HEK293T (cell line): ENCODE results near the gene ERRFI1.
"Not testable (repeated sequence)": the region's sequence is repeated elsewhere in the genome, so short reads cannot be mapped to it uniquely, and the experiment has no call there.

ENCODE experiments used
- BHLHE40 ChIP-seq: fragments of 450-650 bp; IDR thresholded peaks from 2 replicates; pipeline ENCODE4 v1.6.1; 2016; ENCODE audit warnings: mild to moderate bottlenecking, moderate library complexity, borderline replicate concordance
- CTBP1 ChIP-seq: fragments of 450-650 bp; IDR thresholded peaks from 2 replicates; pipeline ENCODE4 v1.6.1; 2016; ENCODE audit warnings: borderline replicate concordance
- ELF4 ChIP-seq: fragments of 450-650 bp; IDR thresholded peaks from 2 replicates; pipeline ENCODE4 v1.6.1; 2017; ENCODE audit warnings: antibody characterized with exemption
- FOXA1 ChIP-seq: fragments of 450-650 bp; IDR thresholded peaks from 2 replicates; pipeline ENCODE4 v1.6.1; 2016; ENCODE audit warnings: mild to moderate bottlenecking
- FOXK2 ChIP-seq: fragments of 450-650 bp; IDR thresholded peaks from 2 replicates; pipeline ENCODE4 v1.6.1; 2016; ENCODE audit warnings: mild to moderate bottlenecking
- FOXM1 ChIP-seq: fragments of 450-650 bp; IDR thresholded peaks from 2 replicates; pipeline ENCODE4 v1.6.1; 2017; ENCODE audit warnings: mild to moderate bottlenecking, borderline replicate concordance
- HDGF ChIP-seq: fragments of 450-650 bp; IDR thresholded peaks from 2 replicates; pipeline ENCODE4 v1.6.1; 2017; ENCODE audit warnings: antibody characterized with exemption, borderline replicate concordance
- L3MBTL2 ChIP-seq: fragments of 450-650 bp; conservative IDR thresholded peaks from 2 replicates; pipeline ENCODE4 v1.6.1; 2016; ENCODE audit warnings: mild to moderate bottlenecking
- NFRKB ChIP-seq: fragments of 450-650 bp; IDR thresholded peaks from 2 replicates; pipeline ENCODE4 v1.6.1; 2016; ENCODE audit warnings: mild to moderate bottlenecking, moderate library complexity
- SP1 ChIP-seq: fragments of 450-650 bp; IDR thresholded peaks from 2 replicates; pipeline ENCODE4 v1.6.1; 2017
- SUZ12 ChIP-seq: fragments of 450-650 bp; IDR thresholded peaks from 2 replicates; pipeline ENCODE4 v1.6.1; 2016; ENCODE audit warnings: mild to moderate bottlenecking
- TARDBP ChIP-seq: fragments of 450-650 bp; IDR thresholded peaks from 2 replicates; pipeline ENCODE4 v1.6.1; 2016
- ZNF384 ChIP-seq: fragments of 450-650 bp; IDR thresholded peaks from 2 replicates; pipeline ENCODE4 v1.6.1; 2016

DNA sequence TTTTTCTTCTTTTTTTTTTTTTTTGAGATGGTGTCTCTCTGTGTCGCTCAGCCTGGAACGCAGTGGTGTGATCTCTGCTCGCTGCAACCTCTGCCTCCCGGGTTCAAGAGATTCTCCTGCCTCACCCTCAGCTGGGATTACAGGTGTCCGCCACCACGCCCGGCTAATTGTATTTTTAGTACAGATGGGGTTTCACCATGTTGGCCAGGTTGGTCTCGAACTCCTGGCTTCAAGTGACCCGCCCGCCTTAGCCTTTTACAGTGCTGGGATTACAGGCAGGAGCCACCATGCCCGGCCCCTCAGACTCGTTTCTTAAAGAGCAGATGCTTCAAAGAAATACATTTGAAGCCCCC lies 62.8 kb downstream of the ERRFI1 start:
- TF ChIP-seq BHLHE40, FOXK2, SP1, L3MBTL2, FOXA1, ZNF384, CTBP1, FOXM1, NFRKB, ELF4, SUZ12, TARDBP, HDGF: not testable (repeated sequence)
